HepG2 (cell line): ENCODE measurements around the gene BMAL1. TPM values are rescaled to one million over a fixed set of nuclear protein-coding genes. Genes with fewer than 3 reads are reported as not detected.

Experiments
- CCAR2 ChIP-seq: fragments of 200-400 bp; formaldehyde crosslinking; optimal IDR thresholded peaks from 2 replicates; pipeline ENCODE3; 2018; ENCODE audit warnings: low read depth, mild to moderate bottlenecking, low read length, moderate library complexity
- FOXK1 ChIP-seq: sonication (generic); formaldehyde crosslinking; IDR thresholded peaks from 2 replicates; pipeline ENCODE4 v1.4.0; 2020; ENCODE audit warnings: low read depth, missing genetic modification reagents, borderline replicate concordance
- HNRNPK ChIP-seq: fragments of 200-400 bp; formaldehyde crosslinking; IDR thresholded peaks from 2 replicates; pipeline ENCODE4 v1.6.1; 2018; ENCODE audit warnings: low read length, low read depth, moderate library complexity, mild to moderate bottlenecking; ENCODE audit not compliant: poor library complexity, severe bottlenecking
- HNRNPL ChIP-seq: fragments of 200-400 bp; formaldehyde crosslinking; IDR thresholded peaks from 2 replicates; pipeline ENCODE4 v1.6.1; 2017; ENCODE audit warnings: mild to moderate bottlenecking, low read depth, low read length
- MBD4 ChIP-seq: IDR thresholded peaks from 2 replicates; pipeline ENCODE4 v1.6.1; 2012; ENCODE audit warnings: low read length, inconsistent platforms, borderline replicate concordance
- NFYC ChIP-seq: IDR thresholded peaks from 2 replicates; pipeline ENCODE4 v1.6.1; 2016; ENCODE audit warnings: missing genetic modification reagents, missing compliant biosample characterization
- PHB2 ChIP-seq: fragments of 450-650 bp; IDR thresholded peaks from 2 replicates; pipeline ENCODE4 v1.6.1; 2018; ENCODE audit not compliant: partially characterized antibody
- POLR2G ChIP-seq: fragments of 200-400 bp; formaldehyde crosslinking; IDR thresholded peaks from 2 replicates; pipeline ENCODE4 v1.6.1; 2018; ENCODE audit warnings: mild to moderate bottlenecking, low read depth, low read length, moderate library complexity
- RFX5 ChIP-seq: IDR thresholded peaks from 2 replicates; pipeline ENCODE4 v1.6.1; 2011; ENCODE audit warnings: low read depth, low read length, improper control_type of control experiment
- SETDB1 ChIP-seq: sonication (generic); formaldehyde crosslinking; IDR thresholded peaks from 2 replicates; pipeline ENCODE4 v1.5.1; 2020; ENCODE audit warnings: missing genetic modification reagents, mild to moderate bottlenecking, borderline replicate concordance
- SMAD3 ChIP-seq: sonication (generic); formaldehyde crosslinking; IDR thresholded peaks from 2 replicates; pipeline ENCODE4 v1.4.0; 2020; ENCODE audit warnings: missing genetic modification reagents
- THAP7 ChIP-seq: sonication (generic); formaldehyde crosslinking; IDR thresholded peaks from 2 replicates; pipeline ENCODE4 v1.8.1; 2023; ENCODE audit warnings: mild to moderate bottlenecking, missing genetic modification reagents
- ZBTB4 ChIP-seq: sonication (generic); formaldehyde crosslinking; IDR thresholded peaks from 2 replicates; pipeline ENCODE4 v1.4.0; 2020; ENCODE audit warnings: missing genetic modification reagents, mild to moderate bottlenecking, borderline replicate concordance
- ZNF33A ChIP-seq: sonication (generic); formaldehyde crosslinking; IDR thresholded peaks from 2 replicates; pipeline ENCODE4 v1.5.1; 2020; ENCODE audit warnings: missing genetic modification reagents, mild to moderate bottlenecking, moderate library complexity, borderline replicate concordance
- polyA plus RNA-seq, 8 experiments: library from polyadenylated mRNA; depleted of rRNA in 3 of 8; stranded (reverse) in 7 of 8; unstranded in 1 of 8; fragments of >200 nt; fragmentation: Illumina TruSeq in 4 of 8; extraction: Trizol in 4 of 8; gene quantifications; 2 replicates each; pipeline versions ENCODE4 v1.2.1 to v1.2.3, GENCODE V29; 2011 to 2016; ENCODE audit warnings: low read depth in 4 of 8, missing spikeins in 1 of 8, mixed read lengths in 1 of 8; ENCODE audit not compliant: insufficient read depth in 1 of 8
- total RNA-seq, 5 experiments: library from RNA; depleted of rRNA; stranded (reverse); fragments of >200 nt; fragmentation: Illumina TruSeq; extraction: Trizol; gene quantifications; 2 replicates each; pipeline ENCODE4 v1.2.3, GENCODE V29; 2016; ENCODE audit warnings: low read depth in 1 of 5
- TF ChIP-seq, protein P1 (sequence below): IDR thresholded peaks from 2 replicates; pipeline ENCODE4 v1.6.1; 2016; ENCODE audit warnings: low read depth, missing genetic modification reagents, missing compliant biosample characterization

The BMAL1 gene
- total and polyA plus RNA-seq, 2 of the 13 experiments (the other 11 are each of a cell fraction or from before 2014, with no cell fraction given): 4.5 to 4.8 TPM

DNA sequence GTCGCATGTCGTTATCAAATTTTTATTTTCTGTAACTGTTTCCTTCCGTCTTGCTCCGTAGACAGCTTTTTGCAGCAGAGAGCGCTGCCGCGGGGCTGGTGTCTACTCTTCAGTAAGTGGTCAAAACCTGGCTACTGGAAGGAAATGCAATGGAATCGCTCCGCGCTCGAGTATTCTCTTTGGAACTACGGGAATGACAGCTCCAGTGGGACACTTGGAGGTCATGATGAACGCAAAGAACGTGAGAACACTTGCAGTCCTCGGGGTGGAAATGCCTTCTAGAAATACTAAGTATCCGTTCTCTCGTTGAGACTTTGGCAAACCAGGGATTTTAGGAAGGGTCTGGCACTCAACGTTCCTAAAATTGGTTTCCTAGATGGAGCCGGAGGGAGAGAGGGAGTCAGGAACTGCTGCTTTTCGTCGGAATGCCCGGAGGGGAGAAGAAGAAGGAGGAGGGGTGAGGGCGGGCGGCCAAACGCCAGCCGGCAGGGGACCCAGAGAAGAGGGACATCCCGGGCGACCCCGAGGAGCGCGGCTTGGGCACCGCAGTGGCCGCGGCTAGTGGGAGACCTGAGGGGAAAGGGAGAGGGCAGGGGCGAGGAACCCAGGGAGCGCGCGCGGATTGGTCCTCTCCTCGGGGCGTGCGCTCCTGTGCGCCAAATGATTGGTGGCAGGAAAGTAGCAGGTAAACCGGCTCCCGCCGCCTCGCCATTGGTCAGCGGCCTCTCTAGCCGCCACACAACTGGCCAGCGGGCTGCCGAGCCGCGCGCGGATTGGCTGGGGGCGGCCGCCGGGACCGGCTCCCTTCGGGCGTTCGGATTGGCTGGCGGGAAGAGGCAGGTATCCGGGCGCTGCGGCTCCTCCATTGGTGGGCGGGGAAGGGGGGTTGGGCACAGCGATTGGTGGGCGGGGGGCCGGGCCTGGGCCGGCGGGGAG, 490 bp upstream of the BMAL1 start (continued):
- TF ChIP-seq ZBTB4 (CRISPR knock-in tag): no peak
- no peak for TF ChIP-seq THAP7 (CRISPR knock-in tag)
- 0 out of 2 replicates have a peak, but pooled peaks have one; percentile 9 for TF ChIP-seq HNRNPL
- TF ChIP-seq CCAR2: no peak
- 0 out of 2 replicates have a peak, but pooled peaks have one; percentile 35 for TF ChIP-seq SMAD3 (CRISPR knock-in tag)
- TF ChIP-seq, protein P1, sequence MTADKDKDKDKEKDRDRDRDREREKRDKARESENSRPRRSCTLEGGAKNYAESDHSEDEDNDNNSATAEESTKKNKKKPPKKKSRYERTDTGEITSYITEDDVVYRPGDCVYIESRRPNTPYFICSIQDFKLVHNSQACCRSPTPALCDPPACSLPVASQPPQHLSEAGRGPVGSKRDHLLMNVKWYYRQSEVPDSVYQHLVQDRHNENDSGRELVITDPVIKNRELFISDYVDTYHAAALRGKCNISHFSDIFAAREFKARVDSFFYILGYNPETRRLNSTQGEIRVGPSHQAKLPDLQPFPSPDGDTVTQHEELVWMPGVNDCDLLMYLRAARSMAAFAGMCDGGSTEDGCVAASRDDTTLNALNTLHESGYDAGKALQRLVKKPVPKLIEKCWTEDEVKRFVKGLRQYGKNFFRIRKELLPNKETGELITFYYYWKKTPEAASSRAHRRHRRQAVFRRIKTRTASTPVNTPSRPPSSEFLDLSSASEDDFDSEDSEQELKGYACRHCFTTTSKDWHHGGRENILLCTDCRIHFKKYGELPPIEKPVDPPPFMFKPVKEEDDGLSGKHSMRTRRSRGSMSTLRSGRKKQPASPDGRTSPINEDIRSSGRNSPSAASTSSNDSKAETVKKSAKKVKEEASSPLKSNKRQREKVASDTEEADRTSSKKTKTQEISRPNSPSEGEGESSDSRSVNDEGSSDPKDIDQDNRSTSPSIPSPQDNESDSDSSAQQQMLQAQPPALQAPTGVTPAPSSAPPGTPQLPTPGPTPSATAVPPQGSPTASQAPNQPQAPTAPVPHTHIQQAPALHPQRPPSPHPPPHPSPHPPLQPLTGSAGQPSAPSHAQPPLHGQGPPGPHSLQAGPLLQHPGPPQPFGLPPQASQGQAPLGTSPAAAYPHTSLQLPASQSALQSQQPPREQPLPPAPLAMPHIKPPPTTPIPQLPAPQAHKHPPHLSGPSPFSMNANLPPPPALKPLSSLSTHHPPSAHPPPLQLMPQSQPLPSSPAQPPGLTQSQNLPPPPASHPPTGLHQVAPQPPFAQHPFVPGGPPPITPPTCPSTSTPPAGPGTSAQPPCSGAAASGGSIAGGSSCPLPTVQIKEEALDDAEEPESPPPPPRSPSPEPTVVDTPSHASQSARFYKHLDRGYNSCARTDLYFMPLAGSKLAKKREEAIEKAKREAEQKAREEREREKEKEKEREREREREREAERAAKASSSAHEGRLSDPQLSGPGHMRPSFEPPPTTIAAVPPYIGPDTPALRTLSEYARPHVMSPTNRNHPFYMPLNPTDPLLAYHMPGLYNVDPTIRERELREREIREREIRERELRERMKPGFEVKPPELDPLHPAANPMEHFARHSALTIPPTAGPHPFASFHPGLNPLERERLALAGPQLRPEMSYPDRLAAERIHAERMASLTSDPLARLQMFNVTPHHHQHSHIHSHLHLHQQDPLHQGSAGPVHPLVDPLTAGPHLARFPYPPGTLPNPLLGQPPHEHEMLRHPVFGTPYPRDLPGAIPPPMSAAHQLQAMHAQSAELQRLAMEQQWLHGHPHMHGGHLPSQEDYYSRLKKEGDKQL: no peak
- 0 out of 2 replicates have a peak, but pooled peaks have one; percentile 26 for TF ChIP-seq FOXK1 (CRISPR knock-in tag)
- TF ChIP-seq RFX5: peak; percentile 78
- TF ChIP-seq HNRNPK: peak; percentile 61
- TF ChIP-seq ZNF33A (CRISPR knock-in tag): peak; percentile 67; the same call in 1 of the 2 replicates
- no peak for TF ChIP-seq PHB2
- peak; percentile 96 for TF ChIP-seq NFYC (CRISPR knock-in tag)
- no peak for TF ChIP-seq MBD4
- TF ChIP-seq SETDB1 (CRISPR knock-in tag): 0 out of 2 replicates have a peak, but pooled peaks have one; percentile 27
- TF ChIP-seq POLR2G: peak; percentile 69
